NT2/D1 (cell line): ENCODE measurements around the gene ARHGAP28.

Experiments used
- SUZ12 ChIP-seq: IDR thresholded peaks from 2 replicates; pipeline ENCODE4 v1.6.1; 2011; ENCODE audit not compliant: insufficient read length, insufficient read depth; ENCODE audit errors: extremely low read depth
- YY1 ChIP-seq: IDR thresholded peaks from 2 replicates; pipeline ENCODE4 v1.6.1; 2011; ENCODE audit not compliant: insufficient read length, insufficient read depth

GRCh38 chr18:6951336-6952090 is 222.0 kb downstream of the ARHGAP28 start:
- TF ChIP-seq SUZ12 (no peak), YY1 (no peak)
